OCI-M1 (cell line): Measurements from ENCODE around the gene ACO1.

ENCODE experiments used
- DNase-seq: peaks from one replicate; lab custom pipeline; 2025; lab: John Stamatoyannopoulos, UW

ACO1 gene

DNA sequence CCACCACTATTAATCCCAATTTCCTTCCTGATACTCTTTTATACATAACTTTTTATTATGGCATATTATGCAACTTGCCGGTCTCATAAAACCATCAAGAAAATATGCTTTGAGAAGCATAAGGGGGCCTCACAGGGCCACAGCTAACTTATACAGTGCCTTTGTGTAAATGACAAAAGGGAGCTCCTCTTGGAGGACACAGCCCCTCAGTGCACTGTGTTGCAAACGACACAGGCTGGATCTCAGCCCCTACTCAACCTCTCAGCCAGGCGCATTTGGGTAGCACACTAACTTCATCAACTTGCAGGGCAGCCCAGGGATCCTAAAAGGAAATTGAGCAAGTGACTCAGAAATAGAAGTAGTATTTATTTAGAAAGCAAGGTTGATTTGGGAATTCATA, 106.2 kb downstream of the ACO1 start:
- DNase-seq: no peak

DNA sequence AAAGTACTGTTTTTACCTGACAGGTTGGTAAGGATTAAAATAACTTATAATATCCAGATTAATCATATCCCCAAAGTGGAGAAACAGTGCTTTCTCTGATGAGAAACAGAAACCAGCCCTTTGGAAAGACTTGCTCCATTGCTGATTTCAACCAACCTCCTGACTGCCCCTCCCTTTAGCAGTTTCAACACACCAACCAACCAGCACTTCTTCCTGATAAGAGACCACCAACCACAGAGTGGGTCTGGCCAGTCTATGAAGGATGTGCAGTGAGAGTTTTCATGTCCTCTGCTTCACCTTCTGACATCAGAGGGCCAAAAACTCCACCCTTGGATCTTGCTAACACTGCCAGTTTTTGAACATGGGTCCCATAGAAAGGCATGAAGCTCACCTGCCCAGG, 113.5 kb downstream of the ACO1 start:
- DNase-seq: peak; percentile 51

DNA sequence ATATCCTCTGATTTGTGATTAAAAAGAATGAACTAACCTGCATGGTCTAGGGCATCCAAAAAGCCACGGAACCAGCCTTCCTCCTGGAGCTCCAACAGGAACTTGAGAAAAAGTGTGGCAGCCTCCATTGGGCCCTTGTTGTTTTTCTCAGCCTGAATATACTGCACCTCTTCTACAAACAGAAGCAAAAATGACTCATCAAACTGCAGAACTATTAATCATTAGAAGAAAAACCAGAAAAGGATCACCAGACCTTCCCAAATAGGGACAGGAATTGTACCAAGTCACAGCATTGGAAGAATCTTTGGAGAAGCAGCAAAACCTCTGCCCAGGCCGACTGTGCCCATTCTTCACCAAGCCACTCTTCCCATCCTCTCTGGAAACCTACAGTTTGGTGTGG, 116.3 kb downstream of the ACO1 start:
- DNase-seq: no peak

DNA sequence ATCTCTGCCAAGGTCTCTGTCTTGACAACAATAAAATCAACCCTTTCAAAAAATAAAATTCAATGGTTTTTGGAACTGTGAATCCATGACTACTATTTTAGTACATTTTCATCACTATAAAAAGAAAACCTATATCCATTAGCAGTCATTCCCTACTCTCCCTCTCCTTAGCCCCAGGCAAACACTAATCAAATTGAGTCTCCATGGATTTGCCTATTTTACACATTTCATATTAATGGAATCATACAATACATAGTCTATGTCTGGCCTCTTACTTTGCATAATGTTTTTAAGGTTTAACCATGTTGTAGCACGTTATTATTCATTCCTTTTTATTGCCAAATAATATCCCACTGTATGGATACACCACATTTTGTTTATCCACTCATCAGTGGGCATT, 117.4 kb downstream of the ACO1 start:
- no peak for DNase-seq

DNA sequence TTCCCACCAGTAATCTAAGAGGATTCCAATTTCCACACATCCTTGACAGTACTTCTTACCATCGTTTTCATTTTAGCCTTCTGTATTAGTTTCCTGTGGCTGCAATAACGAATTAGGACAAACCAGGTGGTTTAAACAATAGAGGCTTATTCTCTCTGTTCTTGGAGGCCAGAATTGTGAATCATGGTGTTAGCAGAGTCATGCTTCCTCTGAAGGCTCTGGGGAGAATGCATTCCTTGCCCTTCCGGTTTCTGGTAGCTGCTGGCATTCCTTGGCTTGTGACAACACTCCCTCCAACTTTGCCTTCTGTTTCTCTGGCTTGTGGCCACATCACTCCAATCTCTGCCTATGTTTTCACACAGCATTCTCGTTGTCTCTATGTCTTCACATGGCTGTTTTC, 118.0 kb downstream of the ACO1 start:
- no peak for DNase-seq

DNA sequence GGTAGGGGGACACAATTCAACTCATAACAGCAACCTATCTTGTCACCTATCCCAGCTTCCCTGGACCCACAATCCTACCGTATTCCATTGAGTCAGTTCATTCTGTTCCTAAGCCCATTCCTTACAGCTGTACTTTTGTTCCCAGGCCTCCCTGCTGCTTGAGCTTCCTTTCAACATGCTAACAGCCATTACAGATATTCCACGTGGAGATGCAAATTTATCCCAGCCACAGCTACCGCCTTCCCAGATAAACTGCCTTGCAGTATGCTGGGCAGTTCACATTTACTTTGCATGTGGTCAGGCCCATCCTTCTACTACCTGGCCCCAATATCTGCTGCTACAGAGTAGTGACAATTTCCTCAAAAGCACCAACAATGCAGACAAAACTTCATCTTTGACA, 118.6 kb downstream of the ACO1 start:
- no peak for DNase-seq
